SK-N-MC (cell line): Measurements from ENCODE around the gene C9orf43.

ENCODE experiments used
- EZH2 ChIP-seq: fragments of 200-600 bp; sonication (generic); IDR thresholded peaks from one replicate; pipeline ENCODE4 v1.6.1; 2017; ENCODE audit warnings: antibody characterized with exemption
- POLR2AphosphoS5 ChIP-seq: IDR thresholded peaks from 2 replicates; pipeline ENCODE4 v1.6.1; 2012; ENCODE audit warnings: mild to moderate bottlenecking, low read depth, low read length, borderline replicate concordance

DNA sequence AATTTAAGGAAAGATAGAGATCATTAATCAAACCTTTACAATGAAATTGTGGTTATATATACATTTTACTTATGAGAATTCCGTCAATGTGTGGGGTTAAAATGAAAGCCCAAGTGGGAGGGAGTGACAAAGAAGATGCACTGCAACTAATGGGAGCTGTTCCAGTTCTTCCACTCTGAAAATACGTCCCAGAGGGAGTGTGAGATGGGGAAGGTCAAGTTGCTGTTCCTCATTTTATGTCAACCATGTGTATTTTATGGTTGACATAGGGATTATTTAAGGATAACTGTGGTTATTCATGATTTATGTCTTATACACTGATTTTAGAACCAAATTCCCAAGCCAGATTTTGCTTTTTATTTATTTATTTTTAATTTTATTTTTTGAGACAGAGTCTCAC lies 38.8 kb downstream of the C9orf43 start:
- TF ChIP-seq POLR2AphosphoS5: no peak
- no peak for TF ChIP-seq EZH2
